ENCODE results near the gene KRT31.
"Not testable (repeated sequence)": the region's sequence is repeated elsewhere in the genome, so short reads cannot be mapped to it uniquely, and the experiment has no call there.

The KRT31 gene

GRCh38 chr17:41347869-41348760 lies 49.3 kb downstream of the KRT31 start:
- TF ChIP-seq ZIC2 (tag by site-specific recombination; IDR thresholded peaks at IDR 0.05): no peak
- no peak for TF ChIP-seq ZNF26 (tag by site-specific recombination; IDR thresholded peaks at IDR 0.05)
- TF ChIP-seq ZSCAN18 (tag by site-specific recombination; IDR thresholded peaks at IDR 0.05): no peak
- no peak for TF ChIP-seq ZBTB1 (tag by site-specific recombination; IDR thresholded peaks at IDR 0.05)
- no peak for TF ChIP-seq REPIN1 (tag by site-specific recombination; IDR thresholded peaks at IDR 0.05; ENCODE audit: low read depth)
- no peak for TF ChIP-seq ZNF18 (tag by site-specific recombination; IDR thresholded peaks at IDR 0.05)
- TF ChIP-seq ZNF645 (tag by site-specific recombination; IDR thresholded peaks at IDR 0.05): no peak
- H3K4me1 ChIP-seq (ENCODE audit: control insufficient read depth, insufficient read depth, low read length): no peaks in the 10 kb centered on the region
- H3K4me3 ChIP-seq (ENCODE audit: low read depth, low read length): no peak overlapping the region
- ChIA-PET CTCF (interaction anchor here (0.5 to 4.2 kb wide), 8 partner anchors 9 to 318 kb away, joined by 3 to 16 read pairs (median 4); no protein-coding TSS in a partner anchor), POLR2A (no interaction called here)
- no peaks in the 10 kb centered on the region for H3K36me3 ChIP-seq (ENCODE audit: control insufficient read depth in 2 of 2, insufficient read depth in 1 of 2, low read length in 2 of 2)
- no peaks in the 10 kb centered on the region for H3K9me3 ChIP-seq (ENCODE audit: control insufficient read depth, insufficient read depth, low read depth, low read length)
- no peak overlapping the region for H3K27ac ChIP-seq (ENCODE audit: extremely low read depth, low read depth, low read length)

GRCh38 chr17:41346421-41346820 lies 51.0 kb downstream of the KRT31 start:
- H3K4me1 ChIP-seq (ENCODE audit: control insufficient read depth, insufficient read depth, low read length); H3K27ac ChIP-seq (ENCODE audit: extremely low read depth, low read depth, low read length); H3K4me3 ChIP-seq (ENCODE audit: low read depth, low read length); POLR2A ChIA-PET; H3K36me3 ChIP-seq (ENCODE audit: control insufficient read depth in 2 of 2, insufficient read depth in 1 of 2, low read length in 2 of 2); H3K9me3 ChIP-seq (ENCODE audit: control insufficient read depth, insufficient read depth, low read depth, low read length): not testable (repeated sequence)
- CTCF ChIA-PET: interaction anchor here (0.6 to 4.2 kb wide), 3 partner anchors 9 to 202 kb away, joined by 3 to 16 read pairs (median 7); no protein-coding TSS in a partner anchor

- no peak overlapping the region for H3K27ac ChIP-seq (ENCODE audit: extremely low read depth, low read depth, low read length)
- ChIA-PET POLR2A (no interaction called here), CTCF (interaction anchor here (0.6 to 4.2 kb wide), 4 partner anchors 9 to 203 kb away, joined by 3 to 16 read pairs (median 6); no protein-coding TSS in a partner anchor)
- no peak overlapping the region for H3K4me3 ChIP-seq (ENCODE audit: low read depth, low read length)
- TF ChIP-seq ZNF624 (tag by site-specific recombination; IDR thresholded peaks at IDR 0.05) (no peak), ZNF701 (tag by site-specific recombination; IDR thresholded peaks at IDR 0.05) (no peak), ZNF654 (tag by site-specific recombination; IDR thresholded peaks at IDR 0.05; ENCODE audit: low read depth) (no peak), SCRT2 (tag by site-specific recombination; IDR thresholded peaks at IDR 0.05) (no peak), ZNF341 (tag by site-specific recombination; IDR thresholded peaks at IDR 0.05; ENCODE audit: low read depth) (no peak), ZBTB17 (tag by site-specific recombination; IDR thresholded peaks at IDR 0.05) (no peak), KLF9 (tag by site-specific recombination; IDR thresholded peaks at IDR 0.05; ENCODE audit: low read depth) (no peak), ZBTB48 (tag by site-specific recombination; IDR thresholded peaks at IDR 0.05) (no peak), ZNF561 (tag by site-specific recombination; IDR thresholded peaks at IDR 0.05; ENCODE audit: borderline replicate concordance) (no peak), PRDM1 (tag by site-specific recombination; IDR thresholded peaks at IDR 0.05) (no peak)
- no peaks in the 10 kb centered on the region for H3K36me3 ChIP-seq (ENCODE audit: control insufficient read depth in 2 of 2, insufficient read depth in 1 of 2, low read length in 2 of 2)
- no peaks in the 10 kb centered on the region for H3K4me1 ChIP-seq (ENCODE audit: control insufficient read depth, insufficient read depth, low read length)
- H3K9me3 ChIP-seq (ENCODE audit: control insufficient read depth, insufficient read depth, low read depth, low read length): no peaks in the 10 kb centered on the region
These were observed 51.4 kb downstream of the KRT31 start for GRCh38 chr17:41345992-41346391.

Measured in HEK293 (cell line).